Right cardiac atrium (tissue), 5 donors: ENCODE measurements around the gene CCDC124. TPM values are rescaled to one million over a fixed set of nuclear protein-coding genes. Genes with fewer than 3 reads are reported as not detected.

ENCODE experiments used
- ATAC-seq, 2 donors: fragments of 200-7000 bp; cut with Tn5 transposase; one replicate each; pipeline versions ENCODE4 v1.8.0 to v1.9.1; 2020; ENCODE audit warnings: moderate library complexity in 2 of 2, mild to moderate bottlenecking in 1 of 2
- DNase-seq, 3 donors: peaks; one replicate each; pipeline ENCODE4 v3.0.0-alpha.2; 2020
- H3K27ac ChIP-seq: one replicate; pipeline ENCODE4 v1.5.1; 2013; ENCODE audit warnings: mild to moderate bottlenecking, low read length, control low read depth, moderate library complexity
- H3K27me3 ChIP-seq: one replicate; pipeline ENCODE4 v1.6.1; 2013; ENCODE audit not compliant: control insufficient read depth, insufficient read depth
- H3K4me1 ChIP-seq: one replicate; pipeline ENCODE4 v1.6.1; 2013; ENCODE audit warnings: low read length; ENCODE audit not compliant: control insufficient read depth, insufficient read depth
- H3K4me3 ChIP-seq: one replicate; pipeline ENCODE4 v1.5.1; 2013; ENCODE audit warnings: low read length, control low read depth
- H3K9me3 ChIP-seq: one replicate; pipeline ENCODE4 v1.6.1; 2013; ENCODE audit warnings: low read length; ENCODE audit not compliant: control insufficient read depth
- WGBS: extraction: QIAGEN DNeasy Blood & Tissue Kit; methylation state at CpG from one replicate; pipeline ENCODE4 v1.1.7; 2013; 5-methylcytosine and 5-hydroxymethylcytosine counted together
- intact Hi-C, 4 donors: fragments of 100-400 bp; cut with DNase I; formaldehyde crosslinking; loops; one replicate each; pipeline versions ENCODE4 v1.11.0 to v1.14.0; 2022 to 2023
- polyA plus RNA-seq: library from polyadenylated mRNA; stranded (reverse); fragments of 200-250 nt; gene quantifications from one replicate; pipeline ENCODE4 v1.2.3, GENCODE V29; 2013
- total RNA-seq, 4 donors: library from RNA; stranded (reverse); fragmentation: NEBNext Ultra II Directional; extraction: Animal tissue kit (Norgen Biotek cat#: 25700); gene quantifications; one replicate each; pipeline ENCODE4 v1.2.1, GENCODE V29; 2021
- donor health status: healthy with polysubstance abuse.
- donor health status: DM: no; HTN: yes; CAD: no.
- donor health status: DM: no; HTN: no; CAD: no.
- donor health status: DM: no; HTN: yes; CAD: no; lungs with severe emphysema.
- donor health status: DM: yes; HTN: yes; CAD: no.

CCDC124 gene
- total and polyA plus RNA-seq, 5 donors, result 76.1 to 136 (median 78.8) TPM

DNA sequence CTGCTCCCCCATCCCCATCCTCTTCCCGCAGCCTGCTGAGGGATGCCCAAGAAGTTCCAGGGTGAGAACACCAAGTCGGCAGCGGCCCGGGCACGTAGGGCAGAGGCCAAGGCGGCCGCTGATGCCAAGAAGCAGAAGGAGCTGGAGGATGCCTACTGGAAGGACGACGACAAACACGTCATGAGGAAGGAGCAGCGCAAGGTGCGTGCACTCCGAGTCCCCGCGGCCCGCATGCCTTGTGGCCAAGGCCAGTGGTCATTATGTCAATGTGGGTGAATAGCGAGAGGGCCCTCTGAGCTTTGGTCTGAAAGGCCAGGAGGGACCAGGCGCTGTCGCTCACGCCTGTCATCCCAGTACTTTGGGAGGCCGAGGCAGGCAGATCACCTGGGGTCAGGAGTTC is 3.6 kb downstream of the CCDC124 start:
- intact Hi-C loops, result loop anchor here in 1 of 4 donors (5.0 kb wide), 1 partner anchor 61 kb away; no protein-coding TSS in a partner anchor
- no peak for ATAC-seq
- H3K4me3 ChIP-seq, result no peak overlapping the region

DNA sequence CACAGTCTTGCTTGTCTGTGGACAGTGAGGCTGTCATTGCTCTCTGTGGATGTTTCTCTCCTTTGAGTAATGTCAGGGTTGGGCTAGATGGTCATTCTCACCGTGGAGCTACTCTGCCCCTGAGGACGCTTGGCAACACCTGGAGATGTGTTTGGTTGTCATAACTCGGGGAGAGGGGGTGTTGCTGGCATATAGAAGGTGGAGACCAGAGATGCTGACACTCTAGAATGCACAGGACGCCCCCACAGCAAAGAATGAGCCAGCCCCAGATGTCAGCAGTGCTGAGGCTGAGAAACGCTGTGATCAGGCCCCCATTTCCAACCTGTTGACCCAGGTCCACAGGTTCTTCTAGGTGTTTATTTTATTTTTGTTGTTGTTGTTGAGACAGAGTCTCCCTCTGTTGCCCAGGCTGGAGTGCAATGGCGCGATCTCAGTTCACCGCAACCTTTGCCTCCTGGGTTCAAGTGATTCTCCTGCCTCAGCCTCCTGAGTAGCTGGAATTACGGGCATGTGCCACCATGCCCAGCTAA is 4.6 kb downstream of the CCDC124 start:
- 89% methylated on average over 9 of the region's 9 CpGs for WGBS
- intact Hi-C loops, result loop anchor here in 1 of 4 donors (5.0 kb wide), 1 partner anchor 60 kb away; no protein-coding TSS in a partner anchor
- H3K9me3 ChIP-seq, result no peaks in the 10 kb centered on the region
- peaks cover 6% of the 10 kb centered on the region for H3K4me1 ChIP-seq
- no peak overlapping the region for H3K27ac ChIP-seq
- ATAC-seq (no peak), DNase-seq (no peak)
- no peak overlapping the region for H3K4me3 ChIP-seq
- no peaks in the 10 kb centered on the region for H3K27me3 ChIP-seq

More for the DNA sequence above, 3.6 kb downstream of the CCDC124 start:
- Histone ChIP-seq H3K27ac (no peak overlapping the region), H3K27me3 (no peaks in the 10 kb centered on the region), H3K4me1 (peaks cover 6% of the 10 kb centered on the region), H3K9me3 (no peaks in the 10 kb centered on the region)
- no peak for DNase-seq
- 90% methylated on average over 21 of the region's 21 CpGs for WGBS

DNA sequence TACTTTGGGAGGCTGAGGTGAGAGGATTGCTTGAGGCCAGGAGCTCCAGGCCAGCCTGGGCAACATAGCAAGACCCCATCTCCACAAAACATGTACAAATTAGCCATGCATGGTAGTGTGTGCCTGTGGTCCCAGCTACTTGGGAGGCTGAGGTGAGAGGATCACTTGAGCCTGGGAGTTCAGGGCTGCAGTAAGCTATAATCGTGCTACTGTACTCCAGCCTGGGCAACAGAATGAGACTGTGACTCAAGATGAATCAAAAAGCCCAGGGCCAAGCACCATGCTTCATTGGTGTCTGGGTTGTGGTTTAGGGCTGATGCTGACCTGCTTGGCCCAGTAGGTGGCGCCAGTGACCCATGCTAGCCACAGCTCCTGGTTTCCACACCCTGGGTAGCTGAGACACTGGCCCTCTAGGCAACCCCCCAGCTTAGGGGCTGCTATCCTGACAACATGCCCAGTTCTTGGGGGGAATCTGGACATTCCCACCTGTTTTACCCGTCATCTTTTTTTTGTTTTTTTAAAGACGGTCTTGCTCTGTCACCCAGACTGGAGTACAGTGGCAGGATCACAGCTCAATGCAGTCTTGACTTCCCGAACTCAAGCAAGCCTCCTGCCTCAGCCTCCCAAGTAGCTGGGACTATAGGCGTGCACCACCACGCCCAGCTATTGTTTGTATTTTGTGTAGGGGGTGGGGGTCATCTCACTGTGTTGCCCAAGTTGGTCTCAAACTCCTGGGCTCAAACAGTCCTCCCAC is 5.5 kb downstream of the CCDC124 start:
- ATAC-seq, result peak; percentile 79 to 85
- Histone ChIP-seq H3K27me3 (no peaks in the 10 kb centered on the region), H3K9me3 (no peaks in the 10 kb centered on the region), H3K4me1 (peaks cover 5% of the 10 kb centered on the region), H3K4me3 (no peak overlapping the region), H3K27ac (no peak overlapping the region)
- intact Hi-C loops, result loop anchor here in 2 of 4 donors (1.0 to 5.0 kb wide), 2 partner anchors 56 to 59 kb away; no protein-coding TSS in a partner anchor
- DNase-seq, result peak; percentile 75 to 91 (median 89)
- WGBS, result 53% methylated on average over 7 of the region's 7 CpGs

DNA sequence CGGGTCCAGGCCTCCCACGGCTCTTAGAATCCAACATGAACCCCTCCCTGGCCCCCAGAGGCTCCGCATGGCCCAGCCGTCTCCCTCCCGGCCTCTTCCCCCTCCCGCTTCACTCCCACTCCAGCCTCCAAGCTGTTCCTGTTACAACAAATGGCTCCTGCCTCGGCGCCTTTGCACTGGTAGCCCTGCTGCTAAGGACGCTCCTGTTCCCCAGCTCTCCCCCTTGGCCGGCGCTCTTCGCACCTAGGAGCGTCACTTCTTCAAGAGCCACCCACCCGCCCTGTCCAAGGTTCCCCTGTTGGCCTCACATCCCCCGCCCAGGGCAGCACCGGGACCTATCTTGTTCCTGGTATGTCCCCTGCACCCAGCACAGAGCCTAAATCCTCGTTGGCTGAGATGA is 9.4 kb downstream of the CCDC124 start:
- Histone ChIP-seq H3K4me1 (no peaks in the 10 kb centered on the region), H3K27me3 (no peaks in the 10 kb centered on the region), H3K4me3 (no peak overlapping the region), H3K27ac (no peak overlapping the region), H3K9me3 (no peaks in the 10 kb centered on the region)
- ATAC-seq (no peak), DNase-seq (no peak)
- 72% methylated on average over 17 of the region's 17 CpGs for WGBS
- intact Hi-C loops, result loop anchor here in 3 of 4 donors (5.0 to 10.0 kb wide), 3 partner anchors 55 to 120 kb away; no protein-coding TSS in a partner anchor

DNA sequence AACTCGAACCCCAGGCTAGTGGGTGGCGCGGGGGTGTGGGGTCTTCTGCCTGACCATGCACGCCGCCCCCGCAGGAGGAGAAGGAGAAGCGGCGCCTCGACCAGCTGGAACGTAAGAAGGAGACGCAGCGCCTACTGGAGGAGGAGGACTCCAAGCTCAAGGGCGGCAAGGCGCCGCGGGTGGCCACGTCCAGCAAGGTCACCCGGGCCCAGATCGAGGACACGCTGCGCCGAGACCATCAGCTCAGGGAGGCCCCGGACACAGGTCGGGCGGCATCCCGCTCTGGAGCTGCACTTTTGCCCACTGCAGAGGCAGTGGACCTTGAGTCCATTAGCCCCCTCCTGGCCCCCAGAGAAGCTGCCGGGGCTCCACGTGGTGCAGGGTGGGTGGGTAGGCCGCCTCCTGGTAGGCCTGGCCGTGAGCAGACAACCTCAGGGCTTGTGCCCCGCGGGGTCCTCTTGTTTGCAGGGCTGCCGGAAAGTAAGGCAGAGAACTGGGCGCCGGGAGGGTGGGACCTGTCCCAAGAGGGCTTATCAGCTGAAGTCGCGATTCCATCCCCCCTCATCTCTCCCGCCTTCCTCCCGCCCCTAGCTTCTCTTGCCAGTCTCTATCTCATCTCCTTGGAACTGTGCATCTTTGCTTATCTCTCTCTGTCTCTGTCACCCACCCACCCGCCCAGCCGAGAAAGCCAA is 9.9 kb downstream of the CCDC124 start:
- Histone ChIP-seq H3K4me1 (no peaks in the 10 kb centered on the region), H3K27me3 (no peaks in the 10 kb centered on the region), H3K9me3 (no peaks in the 10 kb centered on the region), H3K27ac (no peak overlapping the region), H3K4me3 (no peak overlapping the region)
- WGBS, result 66% methylated on average over 41 of the region's 41 CpGs
- intact Hi-C loops, result loop anchor here in 3 of 4 donors (5.0 to 10.0 kb wide), 3 partner anchors 55 to 120 kb away; no protein-coding TSS in a partner anchor
- no peak for DNase-seq
- ATAC-seq, result no peak

DNA sequence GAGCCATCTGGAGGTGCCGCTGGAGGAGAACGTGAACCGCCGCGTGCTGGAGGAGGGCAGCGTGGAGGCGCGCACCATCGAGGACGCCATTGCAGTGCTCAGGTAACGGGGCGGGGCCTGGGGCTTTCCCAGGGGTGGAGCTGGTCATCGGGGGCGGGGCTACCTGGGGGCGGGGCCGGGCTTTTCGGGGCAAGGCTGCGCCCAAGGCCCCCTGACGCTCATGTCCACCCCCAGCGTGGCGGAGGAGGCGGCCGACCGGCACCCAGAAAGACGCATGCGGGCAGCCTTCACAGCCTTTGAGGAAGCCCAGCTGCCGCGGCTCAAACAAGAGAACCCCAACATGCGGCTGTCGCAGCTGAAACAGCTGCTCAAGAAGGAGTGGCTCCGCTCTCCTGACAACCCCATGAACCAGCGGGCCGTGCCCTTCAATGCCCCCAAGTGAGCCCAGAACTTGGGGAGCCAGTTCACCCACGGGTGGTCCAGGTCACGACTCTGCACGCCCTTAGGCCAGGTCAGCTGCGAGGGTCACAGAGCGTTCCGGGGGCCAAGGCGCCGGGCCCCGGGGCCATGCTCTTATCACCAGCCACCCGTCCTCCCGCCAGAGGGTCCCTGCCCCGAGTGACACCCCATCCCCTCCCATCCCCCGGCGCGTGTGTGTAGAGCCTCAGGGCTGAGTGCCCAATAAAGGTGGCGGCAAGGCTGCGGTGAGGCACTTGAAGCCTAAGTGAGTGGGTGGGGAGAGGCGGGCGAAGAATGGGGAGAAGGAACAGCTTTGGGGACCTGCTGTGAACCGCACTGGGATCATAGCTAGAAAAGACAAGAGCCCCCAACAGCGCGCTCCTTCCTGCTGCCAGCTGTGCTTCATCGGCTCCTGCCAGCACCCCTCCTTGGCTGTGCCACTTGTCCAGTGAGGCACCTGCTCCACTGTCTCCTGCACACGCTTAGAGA is 10.7 kb downstream of the CCDC124 start:
- H3K4me3 ChIP-seq, result no peak overlapping the region
- intact Hi-C loops, result loop anchor here in 3 of 4 donors (5.0 to 10.0 kb wide), 3 partner anchors 54 to 119 kb away; no protein-coding TSS in a partner anchor
- 75% methylated on average over 57 of the region's 57 CpGs for WGBS
- no peaks in the 10 kb centered on the region for H3K4me1 ChIP-seq
- ATAC-seq, result no peak
- H3K27ac ChIP-seq, result no peak overlapping the region
- no peaks in the 10 kb centered on the region for H3K9me3 ChIP-seq
- H3K27me3 ChIP-seq, result no peaks in the 10 kb centered on the region
- no peak for DNase-seq

DNA sequence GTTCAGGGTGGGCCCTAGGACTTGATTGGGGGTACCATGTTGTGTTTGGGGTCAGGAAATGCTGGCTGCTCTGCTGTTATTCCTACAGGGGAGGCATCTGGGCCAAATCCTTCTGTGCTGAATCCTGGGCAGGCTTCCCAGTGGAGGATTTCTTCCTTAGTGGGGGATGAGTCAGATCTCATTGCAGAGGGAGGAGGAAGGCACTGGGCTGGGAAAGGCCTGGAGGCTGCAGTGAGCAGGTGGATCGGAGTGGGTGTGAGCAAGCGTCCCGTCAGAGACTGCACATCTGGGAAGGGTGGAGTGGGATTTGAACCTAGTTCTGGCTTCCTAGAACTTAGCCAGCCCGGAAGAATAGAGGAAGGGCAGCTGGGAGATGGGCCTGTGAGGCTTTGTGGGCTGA is 11.5 kb downstream of the CCDC124 start:
- H3K4me1 ChIP-seq, result no peaks in the 10 kb centered on the region
- DNase-seq (no peak), ATAC-seq (no peak)
- 62% methylated on average over 4 of the region's 4 CpGs for WGBS
- intact Hi-C loops, result loop anchor here in 3 of 4 donors (5.0 to 10.0 kb wide), 3 partner anchors 53 to 118 kb away; no protein-coding TSS in a partner anchor
- no peaks in the 10 kb centered on the region for H3K27me3 ChIP-seq
- H3K9me3 ChIP-seq, result no peaks in the 10 kb centered on the region
- H3K4me3 ChIP-seq, result no peak overlapping the region
- H3K27ac ChIP-seq, result no peak overlapping the region

DNA sequence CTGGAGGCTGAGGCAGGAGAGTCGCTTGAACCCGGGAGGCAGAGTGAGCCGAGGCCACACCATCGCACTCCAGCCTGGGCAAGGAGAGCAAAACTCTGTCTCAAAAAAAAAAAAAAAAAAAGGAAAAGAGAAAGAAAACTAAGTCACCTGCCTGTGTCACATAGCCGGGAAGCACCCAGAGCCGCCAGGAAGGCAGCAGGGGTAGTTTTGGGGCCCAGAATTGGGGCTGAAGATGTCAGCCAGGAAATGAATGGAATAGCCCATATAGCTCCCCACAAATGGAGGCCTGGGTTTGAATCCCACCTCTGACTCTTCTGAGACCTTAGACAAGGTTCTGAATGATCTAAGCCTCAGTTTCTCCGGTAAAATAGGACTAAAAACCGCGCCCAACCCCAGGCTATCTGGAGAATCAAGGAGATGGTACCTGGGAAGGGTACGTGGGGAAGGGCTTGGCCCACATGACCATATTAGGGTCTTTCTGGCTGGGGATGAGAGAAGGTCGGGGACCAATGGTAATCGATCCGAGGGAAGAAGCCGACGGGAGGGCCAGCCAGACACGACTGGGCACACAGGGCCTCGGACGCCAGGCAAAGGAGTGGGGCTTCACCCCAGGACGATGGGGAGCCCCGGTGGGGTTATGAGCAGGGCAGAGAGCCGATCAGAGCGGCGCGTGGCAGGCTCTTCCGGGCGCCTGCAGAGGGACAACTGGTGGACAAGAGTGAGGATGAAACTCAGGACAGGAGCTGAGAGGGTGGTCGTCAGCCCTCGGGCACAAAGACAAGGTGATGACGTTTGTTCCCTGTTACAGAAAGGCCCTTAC is 14.4 kb downstream of the CCDC124 start:
- Histone ChIP-seq H3K4me1 (no peaks in the 10 kb centered on the region), H3K4me3 (peak overlapping the region; percentile 98), H3K27ac (no peak overlapping the region), H3K27me3 (no peaks in the 10 kb centered on the region), H3K9me3 (no peaks in the 10 kb centered on the region)
- peak; percentile 47 to 54 for ATAC-seq
- intact Hi-C loops, result loop anchor here in 2 of 4 donors (5.0 to 10.0 kb wide), 2 partner anchors 108 to 110 kb away; no protein-coding TSS in a partner anchor
- peak in 1 of 3 donors; percentile 76 for DNase-seq
- WGBS, result 20% methylated on average over 29 of the region's 29 CpGs

DNA sequence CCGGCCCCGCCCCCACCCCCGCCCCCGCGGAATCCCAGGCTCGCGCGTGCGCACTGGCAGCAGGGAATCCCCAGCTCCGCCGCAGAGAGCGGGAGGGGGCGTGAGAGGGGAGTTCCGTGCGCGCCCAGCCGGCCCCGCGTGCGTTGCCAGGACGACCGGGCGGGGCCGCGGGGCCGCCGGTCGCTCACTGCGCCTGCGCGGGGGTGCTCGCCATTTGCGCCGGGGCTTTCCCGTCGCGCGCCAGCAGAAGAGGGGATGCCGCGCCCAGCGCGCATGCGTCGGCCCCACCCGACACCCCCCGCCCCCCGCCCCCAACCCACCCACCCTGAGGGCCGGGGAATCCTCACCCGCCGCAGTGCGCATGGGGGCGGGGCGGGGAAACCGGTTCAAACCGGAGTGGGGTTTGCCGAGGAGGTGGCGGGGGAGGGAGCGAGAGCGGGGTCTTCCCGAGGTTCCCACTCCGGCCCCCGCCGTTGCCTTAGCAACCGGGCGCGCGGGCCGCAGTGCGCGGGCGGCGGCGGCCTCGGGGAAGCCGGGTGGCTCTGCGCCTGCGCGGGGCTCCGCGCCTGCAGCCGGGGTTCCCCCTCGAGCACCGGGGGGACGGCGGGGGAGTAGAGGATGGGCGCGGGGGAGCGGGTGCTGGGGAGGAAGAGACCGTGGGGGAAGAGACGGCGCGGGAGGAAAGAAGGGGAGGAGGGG is 15.1 kb downstream of the CCDC124 start:
- under 1% methylated on average over 92 of the region's 92 CpGs for WGBS
- intact Hi-C loops, result loop anchor here in 2 of 4 donors (5.0 to 10.0 kb wide), 2 partner anchors 107 to 109 kb away; no protein-coding TSS in a partner anchor
- H3K27me3 ChIP-seq, result no peaks in the 10 kb centered on the region
- no peak overlapping the region for H3K27ac ChIP-seq
- peak; percentile 94 to 97 (median 97) for DNase-seq
- H3K9me3 ChIP-seq, result no peaks in the 10 kb centered on the region
- H3K4me3 ChIP-seq, result peak overlapping the region; percentile 98
- H3K4me1 ChIP-seq, result no peaks in the 10 kb centered on the region
- ATAC-seq, result peak; percentile 89
